Heart right ventricle (tissue), 16 donors: ENCODE measurements around the gene DGKA. TPM values are rescaled to one million over a fixed set of nuclear protein-coding genes. Genes with fewer than 3 reads are reported as not detected.

Source experiments
- ATAC-seq, 8 donors: fragments of 200-7000 bp; cut with Tn5 transposase; one replicate each; pipeline ENCODE4 v1.9.1; 2020; ENCODE audit warnings: mild to moderate bottlenecking in 8 of 8, moderate library complexity in 8 of 8, moderate number of reproducible peaks in 1 of 8
- DNase-seq, 2 donors: peaks; one replicate each; pipeline ENCODE4 v3.0.0-alpha.2; 2020
- H3K27ac ChIP-seq, 10 donors: fragments of 200-600 bp; sonication (generic) in 2 of 10; one replicate each; pipeline versions ENCODE4 v1.5.0 to v1.8.0; 2020 to 2022; ENCODE audit warnings: mild to moderate bottlenecking in 3 of 10
- H3K27me3 ChIP-seq, 7 donors: fragments of 200-600 bp; one replicate each; pipeline ENCODE4 v1.8.0; 2021 to 2022; ENCODE audit warnings: mild to moderate bottlenecking in 2 of 7
- H3K36me3 ChIP-seq, 9 donors: fragments of 200-600 bp; sonication (generic) in 1 of 9; one replicate each; pipeline versions ENCODE4 v1.5.0 to v1.8.0; 2020 to 2022; ENCODE audit warnings: mild to moderate bottlenecking in 2 of 9
- H3K4me1 ChIP-seq, 9 donors: fragments of 200-600 bp; sonication (generic) in 1 of 9; one replicate each; pipeline versions ENCODE4 v1.5.0 to v1.8.0; 2020 to 2022; ENCODE audit warnings: mild to moderate bottlenecking in 4 of 9
- H3K4me3 ChIP-seq, 10 donors: fragments of 200-600 bp; sonication (generic) in 2 of 10; one replicate each; pipeline versions ENCODE4 v1.5.0 to v1.8.0; 2020 to 2022; ENCODE audit warnings: mild to moderate bottlenecking in 7 of 10, moderate library complexity in 2 of 10
- H3K9me3 ChIP-seq, 11 donors: fragments of 200-600 bp in 10 of 11; sonication (generic) in 2 of 11; one replicate each; pipeline versions ENCODE4 v1.5.0 to v1.8.0; 2013 to 2022; ENCODE audit warnings: mild to moderate bottlenecking in 2 of 11, control low read depth in 1 of 11, moderate library complexity in 1 of 11
- CTCF ChIP-seq, 9 donors: fragments of 200-600 bp; sonication (generic) in 2 of 9; IDR thresholded peaks; one replicate each; pipeline versions ENCODE4 v1.5.0 to v1.8.0; 2021 to 2022; ENCODE audit warnings: antibody characterized with exemption in 9 of 9, mild to moderate bottlenecking in 5 of 9, moderate library complexity in 1 of 9
- WGBS, 2 donors: extraction: QIAGEN DNeasy Blood & Tissue Kit; methylation state at CpG; one replicate each; pipeline ENCODE4 v1.1.7; 2013; ENCODE audit warnings: inconsistent platforms in 1 of 2; 5-methylcytosine and 5-hydroxymethylcytosine counted together
- intact Hi-C, 10 donors: fragments of 100-400 bp; cut with DNase I; formaldehyde crosslinking; loops; one replicate each; pipeline versions ENCODE4 v1.11.1 to v1.14.2; 2022
- polyA plus RNA-seq, 2 donors: library from polyadenylated mRNA; stranded (reverse); fragments of 200-250 nt; gene quantifications; one replicate each; pipeline ENCODE4 v1.2.3, GENCODE V29; 2013
- total RNA-seq, 10 donors: library from RNA; stranded (reverse); fragmentation: NEBNext Ultra II Directional in 3 of 10; extraction: Animal tissue kit (Norgen Biotek cat#: 25700) in 3 of 10; gene quantifications; one replicate each; pipeline versions ENCODE4 v1.2.1 to v1.2.4, GENCODE V29; 2021 to 2023
- donor health status: Arrhythmogenic right ventricular cardiomyopathy.
- donor health status: ischemic (EF 13 %, LVEDD 7.1; RV severe dilation, severe dysfunction).
- donor health status: healthy with polysubstance abuse.
- donor health status: DM: no; HTN: yes; CAD: no.
- donor health status: DM: no; HTN: no; CAD: no.
- donor health status: ischemic (EF 25% LVEDD 6.9; RV normal size, moderate dysfunction).
- donor health status: ischemic (EF 25% LVEDD 5.7; RV mildly dilated, moderate dysfunction).
- donor health status: healthy.
- donor health status: DM: yes; HTN: yes; CAD: no.
- donor health status: Ischemic cardiomyopathy.
- donor health status: ischemic (EF 35%, LVEDD 5.7; RV mildly dilated, moderate dysfunction).
- donor health status: nonischemic (EF 11% LVEDD 7.7; RV severe dilation, severe dysfunction).
- donor health status: DM: yes; HTN: yes; CAD: no.
- donor health status: PGD.
- donor health status: ischemic (EF 29% LVEDD 5.4; RV normal size, mild dysfunction).
- donor health status: nonischemic (EF 23%, LVEDD 6.1; RV moderate dilation, normal function).

DGKA gene
- total and polyA plus RNA-seq, 12 donors: 4.6 to 17.3 (median 7.3) TPM

GRCh38 chr12:55972911-55973598, 42.1 kb downstream of the DGKA start:
- Histone ChIP-seq H3K9me3 (no peaks in the 10 kb centered on the region), H3K4me1 (peaks cover 2 to 47% (median 42%) of the 10 kb centered on the region in 9 donors), H3K27ac (peak overlapping the region; percentile 76 to 98 (median 93)), H3K36me3 (peaks cover 0 to 45% (median 0%) of the 10 kb centered on the region in 9 donors), H3K27me3 (no peaks in the 10 kb centered on the region), H3K4me3 (peak overlapping the region; percentile 11 to 92 (median 68))
- ATAC-seq: peak in 3 of 8 donors; percentile 0 to 5 (median 1)
- no peak for DNase-seq
- intact Hi-C loops: loop anchor here in 3 of 10 donors (1.0 to 5.0 kb wide), 3 partner anchors 46 kb away; partner anchors contain the start of gene PYM1 (in 3 of the 3)
- no peak for TF ChIP-seq CTCF (IDR thresholded peaks at IDR 0.05)
- WGBS, 2 donors: 1 to 2% methylated on average over 18 of the region's 18 CpGs

- H3K4me1 ChIP-seq: peaks cover 2 to 49% (median 42%) of the 10 kb centered on the region in 9 donors
- intact Hi-C loops: loop anchor here in 3 of 10 donors (1.0 to 5.0 kb wide), 3 partner anchors 46 to 47 kb away; partner anchors contain the start of gene PYM1 (in 3 of the 3)
- H3K27me3 ChIP-seq: no peaks in the 10 kb centered on the region
- DNase-seq (peak; percentile 97 to 100), ATAC-seq (peak; percentile 92 to 96 (median 94))
- peak within 1 kb of the TSS; percentile 94 to 99 (median 96) for H3K27ac ChIP-seq
- WGBS, 2 donors: 0 to 1% methylated on average over 39 of the region's 39 CpGs
- H3K4me3 ChIP-seq: peak within 1 kb of the TSS; percentile 79 to 100 (median 96)
- peak in 5 of 9 donors; percentile 11 to 69 (median 30) for TF ChIP-seq CTCF (IDR thresholded peaks at IDR 0.05)
- H3K36me3 ChIP-seq: peaks cover 0 to 40% (median 0%) of the 10 kb centered on the region in 9 donors
- H3K9me3 ChIP-seq: no peaks in the 10 kb centered on the region
These were observed 42.8 kb downstream of the DGKA start, which contains the start of gene RAB5B for GRCh38 chr12:55973599-55974307. Gene RAB5B (plus strand): TSS chr12:55974078. CDS start chr12:55986961, 12,883 bp downstream.

GRCh38 chr12:55974308-55974730, 43.4 kb downstream of the DGKA start:
- H3K36me3 ChIP-seq: peaks cover 0 to 40% (median 0%) of the 10 kb centered on the region in 9 donors
- DNase-seq (no peak), ATAC-seq (peak; percentile 23 to 68 (median 38))
- intact Hi-C loops: loop anchor here in 1 of 10 donors (5.0 kb wide), 1 partner anchor 47 kb away; the partner anchor contains the start of gene PYM1
- H3K4me1 ChIP-seq: peaks cover 2 to 51% (median 42%) of the 10 kb centered on the region in 9 donors
- peak overlapping the region; percentile 94 to 99 (median 96) for H3K27ac ChIP-seq
- TF ChIP-seq CTCF (IDR thresholded peaks at IDR 0.05): no peak
- 0% methylated on average over 15 of the region's 15 CpGs for WGBS, 2 donors
- peak overlapping the region; percentile 79 to 100 (median 96) for H3K4me3 ChIP-seq
- no peaks in the 10 kb centered on the region for H3K9me3 ChIP-seq
- H3K27me3 ChIP-seq: no peaks in the 10 kb centered on the region

- no peaks in the 10 kb centered on the region for H3K9me3 ChIP-seq
- TF ChIP-seq CTCF (IDR thresholded peaks at IDR 0.05): no peak
- no peaks in the 10 kb centered on the region for H3K27me3 ChIP-seq
- ATAC-seq (no peak), DNase-seq (no peak)
- intact Hi-C loops: no loop called here
- WGBS, 2 donors: 92 to 98% methylated on average over 7 of the region's 7 CpGs
- no peak overlapping the region for H3K4me3 ChIP-seq
- peaks cover 2 to 59% (median 32%) of the 10 kb centered on the region in 9 donors for H3K4me1 ChIP-seq
- peaks cover 0 to 57% (median 9%) of the 10 kb centered on the region in 9 donors for H3K36me3 ChIP-seq
- no peak overlapping the region for H3K27ac ChIP-seq
These were observed 47.4 kb downstream of the DGKA start for GRCh38 chr12:55978393-55978792.
